MCF 10A (cell line): Measurements from ENCODE around the gene FAM81A. TPM values are rescaled to one million over a fixed set of nuclear protein-coding genes. Genes with fewer than 3 reads are reported as not detected.

ENCODE experiments used
- BruUV-seq: library from RNA; stranded (reverse); fragments of 400-500 nt; replicated peaks from 2 replicates; lab custom pipeline; 2021; lab: Mats Ljungman, UMichigan
- CTCF ChIA-PET: fragments of 300-600 bp; sonication (Branson Sonifier 250); formaldehyde crosslinking; extraction: SDS; loops from one replicate; lab custom pipeline; 2021; ENCODE audit warnings: antibody characterized with exemption, inconsistent platforms; lab: Yijun Ruan, JAX
- POLR2A ChIA-PET: fragments of 300-600, 350-650 bp; sonication (Branson Sonifier 250); formaldehyde crosslinking; extraction: SDS; loops from one replicate; lab custom pipeline; 2020; ENCODE audit warnings: antibody characterized with exemption, inconsistent platforms; lab: Yijun Ruan, JAX
- DNase-seq: peaks from one replicate; pipeline ENCODE4 v3.0.0-alpha.2; 2018; ENCODE audit not compliant: unreplicated experiment
- H3K27ac Mint-ChIP-seq: one replicate; pipeline ENCODE4 v1.8.0; 2022; ENCODE audit warnings: mild to moderate bottlenecking, low read depth, mixed read lengths; ENCODE audit not compliant: unreplicated experiment
- H3K27me3 Mint-ChIP-seq: one replicate; pipeline ENCODE4 v1.8.0; 2022; ENCODE audit warnings: mixed read lengths; ENCODE audit not compliant: insufficient read depth, unreplicated experiment
- H3K36me3 Mint-ChIP-seq: one replicate; pipeline ENCODE4 v1.8.0; 2022; ENCODE audit warnings: mild to moderate bottlenecking, moderate library complexity, mixed read lengths; ENCODE audit not compliant: insufficient read depth, unreplicated experiment
- H3K4me1 Mint-ChIP-seq: one replicate; pipeline ENCODE4 v1.8.0; 2022; ENCODE audit warnings: mixed read lengths; ENCODE audit not compliant: insufficient read depth, unreplicated experiment
- H3K4me3 Mint-ChIP-seq: one replicate; pipeline ENCODE4 v1.8.0; 2022; ENCODE audit warnings: mild to moderate bottlenecking, moderate library complexity, mixed read lengths; ENCODE audit not compliant: unreplicated experiment
- H3K9me3 Mint-ChIP-seq: one replicate; pipeline ENCODE4 v1.8.0; 2022; ENCODE audit warnings: mixed read lengths; ENCODE audit not compliant: unreplicated experiment
- CTCF ChIP-seq: fragments of 200-600 bp; IDR thresholded peaks from one replicate; pipeline ENCODE4 v1.8.0; 2022; ENCODE audit warnings: antibody characterized with exemption, mild to moderate bottlenecking; ENCODE audit not compliant: unreplicated experiment
- intact Hi-C: fragments of 100-400 bp; cut with micrococcal nuclease; formaldehyde crosslinking; loops from 2 replicates; pipeline ENCODE4 v1.14.1; 2022
- total RNA-seq: library from RNA; stranded (reverse); gene quantifications from 2 replicates; pipeline ENCODE4 v1.2.3, GENCODE V29; 2022

The FAM81A gene
- total RNA-seq, 1 experiment from 2014 or later: 1.1 TPM

- ChIA-PET CTCF (interaction anchor here (0.6 to 2.9 kb wide), 5 partner anchors 11 to 704 kb away, joined by 3 to 8 read pairs (median 4); no protein-coding TSS in a partner anchor), POLR2A (interaction anchor here (0.6 to 2.1 kb wide), 6 partner anchors 11 to 1561 kb away, joined by 3 to 7 read pairs (median 4); partner anchors contain the start of gene BNIP2)
- intact Hi-C loops: no loop called here
- Mint-ChIP-seq H3K4me1 (peaks cover 32% of the 10 kb centered on the region), H3K36me3 (peaks cover 7% of the 10 kb centered on the region), H3K27ac (peak overlapping the region; percentile 46), H3K4me3 (no peak overlapping the region), H3K9me3 (no peaks in the 10 kb centered on the region), H3K27me3 (no peaks in the 10 kb centered on the region)
- no peak for TF ChIP-seq CTCF
- DNase-seq: peak; percentile 84
- no TSS peak for BruUV-seq
These were observed 116.1 kb downstream of the FAM81A start for GRCh38 chr15:59553879-59554735.

GRCh38 chr15:59555696-59556095 is 117.7 kb downstream of the FAM81A start:
- POLR2A ChIA-PET: interaction anchor here (0.6 to 2.1 kb wide), 9 partner anchors 20 to 831 kb away, joined by 3 to 7 read pairs (median 4); partner anchors contain the start of gene BNIP2
- Mint-ChIP-seq H3K4me3 (peak overlapping the region; percentile 48), H3K9me3 (no peaks in the 10 kb centered on the region), H3K36me3 (peaks cover 8% of the 10 kb centered on the region), H3K4me1 (peaks cover 29% of the 10 kb centered on the region), H3K27ac (peak overlapping the region; percentile 91), H3K27me3 (no peaks in the 10 kb centered on the region)
- no peak for TF ChIP-seq CTCF
- no TSS peak for BruUV-seq
- CTCF ChIA-PET: interaction anchor here (0.6 to 2.9 kb wide), 11 partner anchors 8 to 888 kb away, joined by 3 to 8 read pairs (median 3); no protein-coding TSS in a partner anchor
- DNase-seq: peak; percentile 75
- intact Hi-C loops: no loop called here

- ChIA-PET CTCF (interaction anchor here (0.6 to 1.5 kb wide), 5 partner anchors 8 to 53 kb away, joined by 3 to 7 read pairs (median 4); no protein-coding TSS in a partner anchor), POLR2A (interaction anchor here (0.6 to 2.1 kb wide), 8 partner anchors 12 to 830 kb away, joined by 3 to 6 read pairs (median 4); partner anchors contain the start of gene BNIP2)
- no TSS peak for BruUV-seq
- no peaks in the 10 kb centered on the region for H3K27me3 Mint-ChIP-seq
- peak overlapping the region; percentile 48 for H3K4me3 Mint-ChIP-seq
- H3K9me3 Mint-ChIP-seq: no peaks in the 10 kb centered on the region
- intact Hi-C loops: no loop called here
- peaks cover 8% of the 10 kb centered on the region for H3K36me3 Mint-ChIP-seq
- no peak for DNase-seq
- peak overlapping the region; percentile 91 for H3K27ac Mint-ChIP-seq
- TF ChIP-seq CTCF: no peak
- H3K4me1 Mint-ChIP-seq: peaks cover 26% of the 10 kb centered on the region
These were observed 118.4 kb downstream of the FAM81A start for GRCh38 chr15:59556380-59556779.

GRCh38 chr15:59557581-59557980 is 119.6 kb downstream of the FAM81A start:
- no peak for TF ChIP-seq CTCF
- Mint-ChIP-seq H3K27me3 (no peaks in the 10 kb centered on the region), H3K4me1 (peaks cover 28% of the 10 kb centered on the region), H3K27ac (no peak overlapping the region), H3K4me3 (no peak overlapping the region), H3K9me3 (no peaks in the 10 kb centered on the region), H3K36me3 (peaks cover 8% of the 10 kb centered on the region)
- DNase-seq: no peak
- POLR2A ChIA-PET: interaction anchor here (1.1 to 2.1 kb wide), 2 partner anchors 10 to 22 kb away, joined by 4 to 6 read pairs; no protein-coding TSS in a partner anchor
- no TSS peak for BruUV-seq
- intact Hi-C loops: no loop called here
- CTCF ChIA-PET: no interaction called here
